Measurements from ENCODE around the gene ATP10A. TPM values are rescaled to one million over a fixed set of nuclear protein-coding genes. Genes with fewer than 3 reads are reported as not detected.
A peak's percentile ranks its signal among the peaks of the same experiment; 100 is the strongest.

ATP10A gene
- total and polyA plus RNA-seq, 9 of the 15 experiments (the other 6 are each of a cell fraction or from before 2014, with no cell fraction given), result 0.09 TPM; not detected in 8

- no peak overlapping the region for H3K27ac ChIP-seq (ENCODE audit: extremely low read depth, low read depth, low read length)
- H3K4me3 ChIP-seq, result no peak overlapping the region
- H3K27me3 ChIP-seq (ENCODE audit: control insufficient read depth in 2 of 2, insufficient read depth in 2 of 2, low read length in 2 of 2), result peaks cover 0 to 23% of the 10 kb centered on the region in 2 experiments; a peak in 3 of 5 replicates
- H3K79me2 ChIP-seq (ENCODE audit: control insufficient read depth, insufficient read depth, low read length), result no peaks in the 10 kb centered on the region
- no peak overlapping the region for H3K4me2 ChIP-seq (ENCODE audit: insufficient read depth, low read length)
- intact Hi-C loops (cut with micrococcal nuclease) (no loop called here), in situ Hi-C loops (cut with MboI) (no loop called here)
- DNase-seq (ENCODE audit: extremely low read depth in 1 of 4, low spot score in 3 of 4), result no peak
- H3K9me1 ChIP-seq (ENCODE audit: control insufficient read depth, insufficient read depth, low read length), result no peaks in the 10 kb centered on the region
- BruUV-seq (replicated peaks), result no TSS peak
- ATAC-seq, result no peak
- H3K36me3 ChIP-seq (ENCODE audit: control insufficient read depth, insufficient read depth, low read length), result no peaks in the 10 kb centered on the region
- H2AFZ ChIP-seq (ENCODE audit: low read depth, low read length), result no peak overlapping the region
- POLR2A ChIA-PET, result no interaction called here
- no peaks in the 10 kb centered on the region for H3K4me1 ChIP-seq (replicated peaks in 1 of 2; ENCODE audit: control insufficient read depth in 2 of 2, insufficient read depth in 2 of 2, low read length in 2 of 2)
- H3K9ac ChIP-seq (ENCODE audit: insufficient read depth in 1 of 2, low read depth in 2 of 2, low read length in 2 of 2), result no peak overlapping the region; a peak in 1 of 4 replicates
- 0% methylated on average over 17 of the region's 18 CpGs for WGBS (ENCODE audit: insufficient coverage, low coverage, missing lambda C conversion rate)
- CTCF ChIA-PET (ENCODE audit: low intra/inter-chr PET ratio), result no interaction called here
- H3K9me3 ChIP-seq (replicated peaks; ENCODE audit: control insufficient read depth, insufficient read depth, low read depth, low read length), result no peaks in the 10 kb centered on the region
- 0 out of 2 replicates have a peak, but pooled peaks cover 7% of the 10 kb centered on the region for H4K20me1 ChIP-seq (replicated peaks; ENCODE audit: control insufficient read depth, insufficient read depth, low read length)
- no peak for FAIRE-seq
- TF ChIP-seq BDP1 (IDR thresholded peaks at IDR 0.05; ENCODE audit: insufficient read depth, insufficient read length) (no peak), ZNF263 (CRISPR knock-in tag; IDR thresholded peaks at IDR 0.05; ENCODE audit: borderline replicate concordance) (peak; percentile 80), NFATC3 (IDR thresholded peaks at IDR 0.05) (no peak), ADNP (tag; IDR thresholded peaks at IDR 0.05) (no peak)
Measured at GRCh38 chr15:25733036-25733855, 129.9 kb downstream of the ATP10A start.

GRCh38 chr15:25732191-25732590, 130.9 kb downstream of the ATP10A start:
- in situ Hi-C loops (cut with MboI) (no loop called here), intact Hi-C loops (cut with micrococcal nuclease) (no loop called here)
- Histone ChIP-seq H4K20me1 (replicated peaks; ENCODE audit: control insufficient read depth, insufficient read depth, low read length) (0 out of 2 replicates have a peak, but pooled peaks cover 4% of the 10 kb centered on the region), H3K9ac (ENCODE audit: insufficient read depth in 1 of 2, low read depth in 2 of 2, low read length in 2 of 2) (no peak overlapping the region), H3K9me3 (replicated peaks; ENCODE audit: control insufficient read depth, insufficient read depth, low read depth, low read length) (no peaks in the 10 kb centered on the region), H3K4me1 (replicated peaks in 1 of 2; ENCODE audit: control insufficient read depth in 2 of 2, insufficient read depth in 2 of 2, low read length in 2 of 2) (no peaks in the 10 kb centered on the region), H3K36me3 (ENCODE audit: control insufficient read depth, insufficient read depth, low read length) (no peaks in the 10 kb centered on the region), H3K9me1 (ENCODE audit: control insufficient read depth, insufficient read depth, low read length) (no peaks in the 10 kb centered on the region), H3K4me2 (ENCODE audit: insufficient read depth, low read length) (no peak overlapping the region), H3K79me2 (ENCODE audit: control insufficient read depth, insufficient read depth, low read length) (no peaks in the 10 kb centered on the region), H3K4me3 (no peak overlapping the region), H3K27ac (ENCODE audit: extremely low read depth, low read depth, low read length) (no peak overlapping the region), H3K27me3 (ENCODE audit: control insufficient read depth in 2 of 2, insufficient read depth in 2 of 2, low read length in 2 of 2) (peaks cover 0 to 24% of the 10 kb centered on the region in 2 experiments; a peak in 3 of 5 replicates), H2AFZ (ENCODE audit: low read depth, low read length) (no peak overlapping the region)
- CTCF ChIA-PET (ENCODE audit: low intra/inter-chr PET ratio), result no interaction called here
- ATAC-seq, result no peak
- FAIRE-seq, result no peak
- no peak for TF ChIP-seq ZBTB34 (CRISPR knock-in tag; IDR thresholded peaks at IDR 0.05)
- no peak for TF ChIP-seq THRAP3 (IDR thresholded peaks at IDR 0.05; ENCODE audit: borderline replicate concordance)
- no peak for TF ChIP-seq MAX (CRISPR knock-in tag; IDR thresholded peaks at IDR 0.05)
- TF ChIP-seq STAT6 (CRISPR knock-in tag; IDR thresholded peaks at IDR 0.05), result no peak
- no TSS peak for BruUV-seq (replicated peaks)
- POLR2A ChIA-PET, result interaction anchor here (0.6 kb wide), 1 partner anchor 404 kb away, joined by 3 read pairs; no protein-coding TSS in a partner anchor
- no peak for DNase-seq (ENCODE audit: extremely low read depth in 1 of 4, low spot score in 3 of 4)
- 0% methylated on average over 4 of the region's 6 CpGs for WGBS (ENCODE audit: insufficient coverage, low coverage, missing lambda C conversion rate)
